GM23338 (cell line): ENCODE measurements around the gene PIGZ. TPM values are rescaled to one million over a fixed set of nuclear protein-coding genes. Genes with fewer than 3 reads are reported as not detected.

Experiments
- ATAC-seq: fragments of 200-7000 bp; cut with Tn5 transposase; 3 replicates; pipeline ENCODE4 v1.9.1; 2020
- DNase-seq: peaks from one replicate; pipeline ENCODE4 v3.0.0-alpha.2; 2015; ENCODE audit warnings: low spot score
- H2AFZ ChIP-seq: fragments of 200-600 bp; sonication (generic); 2 replicates; pipeline ENCODE4 v1.8.0; 2016; ENCODE audit warnings: antibody characterized with exemption, mild to moderate bottlenecking, moderate library complexity
- H3F3A ChIP-seq: fragments of 200-600 bp; sonication (generic); replicated peaks from 2 replicates; pipeline ENCODE4 v1.8.0; 2017; ENCODE audit warnings: antibody characterized with exemption, mixed run types, low read depth
- H3K27ac ChIP-seq: fragments of 200-600 bp; sonication (generic); 2 replicates; pipeline ENCODE4 v1.6.1; 2016; ENCODE audit warnings: low read depth
- H3K27me3 ChIP-seq: fragments of 200-600 bp; sonication (generic); 2 replicates; pipeline ENCODE4 v1.8.0; 2016; ENCODE audit warnings: mild to moderate bottlenecking, mixed run types, moderate library complexity; ENCODE audit not compliant: insufficient read depth
- H3K36me3 ChIP-seq: fragments of 200-600 bp; sonication (generic); 2 replicates; pipeline ENCODE4 v1.8.0; 2016; ENCODE audit warnings: mild to moderate bottlenecking; ENCODE audit not compliant: insufficient read depth
- H3K4me1 ChIP-seq: fragments of 200-600 bp; sonication (generic); 2 replicates; pipeline ENCODE4 v1.8.0; 2016; ENCODE audit warnings: mild to moderate bottlenecking, moderate library complexity; ENCODE audit not compliant: insufficient read depth
- H3K4me2 ChIP-seq: fragments of 200-600 bp; sonication (generic); 2 replicates; pipeline ENCODE4 v1.7.1; 2017; ENCODE audit warnings: mixed run types
- H3K4me3 ChIP-seq: fragments of 200-600 bp; sonication (generic); 2 replicates; pipeline ENCODE4 v1.6.1; 2016; ENCODE audit warnings: mixed run types
- H3K79me2 ChIP-seq: fragments of 200-600 bp; sonication (generic); replicated peaks from 2 replicates; pipeline ENCODE4 v1.8.0; 2017; ENCODE audit warnings: mild to moderate bottlenecking; ENCODE audit not compliant: insufficient read depth
- H3K9me2 ChIP-seq: fragments of 200-600 bp; sonication (generic); 2 replicates; pipeline ENCODE4 v1.8.0; 2017; ENCODE audit not compliant: insufficient read depth
- H4K20me1 ChIP-seq: fragments of 200-600 bp; sonication (generic); replicated peaks from 2 replicates; pipeline ENCODE4 v1.8.0; 2017; ENCODE audit warnings: mild to moderate bottlenecking; ENCODE audit not compliant: insufficient read depth
- H3K27ac Mint-ChIP-seq: 2 replicates; pipeline ENCODE4 v1.8.0; 2020; ENCODE audit warnings: inconsistent platforms, mild to moderate bottlenecking, moderate library complexity, mixed read lengths
- H3K27me3 Mint-ChIP-seq: 3 replicates; pipeline ENCODE4 v1.8.0; 2022; ENCODE audit warnings: low read depth, mild to moderate bottlenecking, moderate library complexity, mixed read lengths, inconsistent platforms; ENCODE audit not compliant: insufficient read depth, poor library complexity
- H3K36me3 Mint-ChIP-seq: 3 replicates; pipeline ENCODE4 v1.8.0; 2021; ENCODE audit warnings: low read depth, mild to moderate bottlenecking, inconsistent platforms, moderate library complexity, mixed read lengths
- H3K4me1 Mint-ChIP-seq: 3 replicates; pipeline ENCODE4 v1.8.0; 2020; ENCODE audit warnings: mild to moderate bottlenecking, inconsistent platforms, mixed read lengths
- H3K4me3 Mint-ChIP-seq: 3 replicates; pipeline ENCODE4 v1.8.0; 2021; ENCODE audit warnings: moderate library complexity, mild to moderate bottlenecking, inconsistent platforms, mixed read lengths
- H3K9me3 Mint-ChIP-seq: 3 replicates; pipeline ENCODE4 v1.8.0; 2020; ENCODE audit warnings: moderate library complexity, mild to moderate bottlenecking, inconsistent platforms, mixed read lengths
- CREB1 ChIP-seq: fragments of 250-450 bp; sonication (Bioruptor Pico); IDR thresholded peaks from 2 replicates; pipeline ENCODE4 v1.5.0; 2020; ENCODE audit warnings: low read depth, mild to moderate bottlenecking, moderate library complexity
- EZH2 ChIP-seq: fragments of 200-600 bp; sonication (generic); IDR thresholded peaks from one replicate; pipeline ENCODE4 v1.8.0; 2017; ENCODE audit warnings: antibody characterized with exemption, mild to moderate bottlenecking, low read depth; ENCODE audit not compliant: unreplicated experiment
- EZH2phosphoT487 ChIP-seq: fragments of 200-600 bp; sonication (generic); IDR thresholded peaks from one replicate; pipeline ENCODE4 v1.8.1; 2018; ENCODE audit warnings: antibody characterized with exemption; ENCODE audit not compliant: unreplicated experiment
- NANOG ChIP-seq: IDR thresholded peaks from 2 replicates; pipeline ENCODE4 v1.6.1; 2016; ENCODE audit warnings: antibody characterized with exemption, borderline replicate concordance
- POLR2AphosphoS5 ChIP-seq: IDR thresholded peaks from 2 replicates; pipeline ENCODE4 v1.6.1; 2016; ENCODE audit warnings: antibody characterized with exemption, low read depth
- REST ChIP-seq: IDR thresholded peaks from one replicate; pipeline ENCODE4 v1.6.1; 2018; ENCODE audit warnings: antibody characterized with exemption; ENCODE audit not compliant: unreplicated experiment
- STAT1 ChIP-seq: IDR thresholded peaks from one replicate; pipeline ENCODE4 v1.6.1; 2016; ENCODE audit warnings: antibody characterized with exemption; ENCODE audit not compliant: unreplicated experiment
- ZNF114 ChIP-seq: fragments of 250-450 bp; sonication (Bioruptor Pico); IDR thresholded peaks from 2 replicates; pipeline ENCODE4 v1.5.0; 2020; ENCODE audit warnings: mild to moderate bottlenecking, moderate library complexity
- ZNF331 ChIP-seq: fragments of 250-450 bp; sonication (Bioruptor Pico); IDR thresholded peaks from 2 replicates; pipeline ENCODE4 v1.5.0; 2020; ENCODE audit warnings: low read depth, mild to moderate bottlenecking, moderate library complexity
- ZNF462 ChIP-seq: fragments of 250-450 bp; sonication (Bioruptor Pico); IDR thresholded peaks from 2 replicates; pipeline ENCODE4 v1.5.0; 2020; ENCODE audit warnings: mild to moderate bottlenecking, moderate library complexity
- polyA plus RNA-seq: library from polyadenylated mRNA; unstranded; fragments of >200 nt; fragmentation: Nextera tagmentation; extraction: Ambion mirVana; gene quantifications from 2 replicates; pipeline ENCODE4 v1.2.1, GENCODE V29; 2016
- total RNA-seq: library from RNA; depleted of rRNA; stranded (reverse); fragments of >200 nt; shearing (Covaris generic); gene quantifications from 2 replicates; pipeline ENCODE4 v1.2.3, GENCODE V29; 2014
- TF ChIP-seq, protein P1 (sequence below), 2 experiments: fragments of 200-600 bp in 1 of 2; sonication (generic) in 1 of 2; conservative IDR thresholded peaks; 2 replicates each; pipeline versions ENCODE4 v1.5.1 to v1.6.1; 2016 to 2017; ENCODE audit warnings: antibody characterized with exemption in 2 of 2, low read depth in 2 of 2, mild to moderate bottlenecking in 2 of 2, moderate library complexity in 1 of 2
- TF ChIP-seq, protein P2 (sequence below): IDR thresholded peaks from 2 replicates; pipeline ENCODE4 v1.6.1; 2016; ENCODE audit warnings: antibody characterized with exemption

PIGZ gene
- total and polyA plus RNA-seq, 2 experiments from 2014 or later, result 0.16 TPM; not detected in 1

DNA sequence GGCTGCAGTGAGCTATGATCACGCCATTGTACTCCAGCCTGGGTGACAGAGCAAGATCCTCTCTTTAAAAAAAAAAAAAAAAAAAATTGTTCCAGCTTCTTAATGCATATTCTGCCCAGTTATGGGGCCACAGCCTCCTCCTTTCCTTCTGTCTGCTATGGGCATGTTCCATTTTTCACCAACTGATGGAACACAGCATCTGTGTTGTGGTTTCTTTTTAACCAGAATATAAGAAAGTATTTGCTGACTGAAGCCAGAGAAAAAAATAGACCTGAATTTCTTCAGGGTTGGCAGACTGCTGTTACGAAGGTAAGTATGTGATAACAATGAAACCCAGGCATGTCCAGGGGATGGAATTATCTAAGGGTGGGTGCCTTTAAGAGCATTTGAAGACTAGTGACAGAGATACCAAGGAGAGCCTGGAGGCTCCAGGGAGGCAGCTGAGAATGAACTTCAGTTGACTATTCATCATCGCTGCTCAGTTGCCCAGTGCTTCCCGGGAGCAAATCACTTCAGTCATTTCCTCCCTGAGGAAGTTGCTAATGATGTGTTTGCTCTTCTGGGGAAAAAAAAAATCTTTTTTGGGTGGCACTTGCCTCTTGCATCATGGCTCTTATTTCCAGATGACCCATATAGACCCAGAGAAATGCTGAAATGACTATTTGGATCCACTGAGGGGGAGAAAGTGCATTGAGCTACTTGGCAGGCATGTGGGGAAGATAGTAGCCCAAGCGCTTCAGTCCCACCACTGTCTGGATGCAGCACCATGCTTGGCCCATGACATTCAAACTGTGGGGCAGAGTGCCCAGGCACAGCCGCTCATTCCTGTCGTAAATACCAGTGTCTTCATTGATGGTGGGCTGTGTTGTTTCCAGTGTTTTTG, 40.8 kb downstream of the PIGZ start:
- H3K36me3 ChIP-seq, result peaks cover 4% of the 10 kb centered on the region; the same call in 1 of the 2 replicates
- no peaks in the 10 kb centered on the region for H3K9me2 ChIP-seq
- Mint-ChIP-seq H3K27me3 (peaks cover 1% of the 10 kb centered on the region), H3K4me3 (no peak overlapping the region), H3K9me3 (no peaks in the 10 kb centered on the region), H3K4me1 (peaks cover 10% of the 10 kb centered on the region), H3K27ac (no peak overlapping the region; the same call in 1 of the 2 replicates), H3K36me3 (peaks cover 18% of the 10 kb centered on the region; the same call in 2 of the 3 replicates)
- TF ChIP-seq ZNF114 (CRISPR knock-in tag), result no peak
- no peak for TF ChIP-seq CREB1
- no peak for TF ChIP-seq STAT1
- no peak for TF ChIP-seq POLR2AphosphoS5
- no peak for TF ChIP-seq ZNF331 (CRISPR knock-in tag)
- no peak for TF ChIP-seq NANOG
- no peak for TF ChIP-seq ZNF462 (CRISPR knock-in tag)
- TF ChIP-seq EZH2phosphoT487, result no peak
- TF ChIP-seq, protein P1, sequence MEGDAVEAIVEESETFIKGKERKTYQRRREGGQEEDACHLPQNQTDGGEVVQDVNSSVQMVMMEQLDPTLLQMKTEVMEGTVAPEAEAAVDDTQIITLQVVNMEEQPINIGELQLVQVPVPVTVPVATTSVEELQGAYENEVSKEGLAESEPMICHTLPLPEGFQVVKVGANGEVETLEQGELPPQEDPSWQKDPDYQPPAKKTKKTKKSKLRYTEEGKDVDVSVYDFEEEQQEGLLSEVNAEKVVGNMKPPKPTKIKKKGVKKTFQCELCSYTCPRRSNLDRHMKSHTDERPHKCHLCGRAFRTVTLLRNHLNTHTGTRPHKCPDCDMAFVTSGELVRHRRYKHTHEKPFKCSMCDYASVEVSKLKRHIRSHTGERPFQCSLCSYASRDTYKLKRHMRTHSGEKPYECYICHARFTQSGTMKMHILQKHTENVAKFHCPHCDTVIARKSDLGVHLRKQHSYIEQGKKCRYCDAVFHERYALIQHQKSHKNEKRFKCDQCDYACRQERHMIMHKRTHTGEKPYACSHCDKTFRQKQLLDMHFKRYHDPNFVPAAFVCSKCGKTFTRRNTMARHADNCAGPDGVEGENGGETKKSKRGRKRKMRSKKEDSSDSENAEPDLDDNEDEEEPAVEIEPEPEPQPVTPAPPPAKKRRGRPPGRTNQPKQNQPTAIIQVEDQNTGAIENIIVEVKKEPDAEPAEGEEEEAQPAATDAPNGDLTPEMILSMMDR (conservative IDR thresholded peaks at IDR 0.05; ENCODE audit: low read depth in 2 of 2), result no peak
- TF ChIP-seq EZH2, result no peak
- TF ChIP-seq REST, result no peak
- TF ChIP-seq, protein P2, sequence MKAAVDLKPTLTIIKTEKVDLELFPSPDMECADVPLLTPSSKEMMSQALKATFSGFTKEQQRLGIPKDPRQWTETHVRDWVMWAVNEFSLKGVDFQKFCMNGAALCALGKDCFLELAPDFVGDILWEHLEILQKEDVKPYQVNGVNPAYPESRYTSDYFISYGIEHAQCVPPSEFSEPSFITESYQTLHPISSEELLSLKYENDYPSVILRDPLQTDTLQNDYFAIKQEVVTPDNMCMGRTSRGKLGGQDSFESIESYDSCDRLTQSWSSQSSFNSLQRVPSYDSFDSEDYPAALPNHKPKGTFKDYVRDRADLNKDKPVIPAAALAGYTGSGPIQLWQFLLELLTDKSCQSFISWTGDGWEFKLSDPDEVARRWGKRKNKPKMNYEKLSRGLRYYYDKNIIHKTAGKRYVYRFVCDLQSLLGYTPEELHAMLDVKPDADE, result no peak
- H3K79me2 ChIP-seq, result no peaks in the 10 kb centered on the region
- peaks cover 7% of the 10 kb centered on the region for H3K4me1 ChIP-seq
- no peak for DNase-seq
- no peak overlapping the region for H3K4me3 ChIP-seq
- no peak overlapping the region for H2AFZ ChIP-seq
- no peak for ATAC-seq
- no peaks in the 10 kb centered on the region for H3K27me3 ChIP-seq
- H3F3A ChIP-seq, result no peaks in the 10 kb centered on the region
- H3K4me2 ChIP-seq, result 0 out of 2 replicates have a peak overlapping the region, but pooled peaks have one; percentile 36
- H3K27ac ChIP-seq, result 0 out of 2 replicates have a peak overlapping the region, but pooled peaks have one; percentile 21
- H4K20me1 ChIP-seq, result peaks cover 4% of the 10 kb centered on the region
